T-helper 2 cell treated with Interferon-gamma antibody and Interleukin-4, amounts not matched to agents 100 ng/mL and 5 ng/mL, for 36 hours (primary cell): ENCODE data around the gene MCM5. TPM values are rescaled to one million over a fixed set of nuclear protein-coding genes. Genes with fewer than 3 reads are reported as not detected.

Experiments
- intact Hi-C: fragments of 100-400 bp; cut with micrococcal nuclease; formaldehyde crosslinking; loops from one replicate; pipeline ENCODE4 v1.15.1; 2023
- total RNA-seq: library from RNA; stranded (reverse); gene quantifications from 2 replicates; pipeline ENCODE4 v1.2.3, GENCODE V29; 2022

The MCM5 gene
- total RNA-seq, 1 donor from 2014 or later: 281 TPM

DNA sequence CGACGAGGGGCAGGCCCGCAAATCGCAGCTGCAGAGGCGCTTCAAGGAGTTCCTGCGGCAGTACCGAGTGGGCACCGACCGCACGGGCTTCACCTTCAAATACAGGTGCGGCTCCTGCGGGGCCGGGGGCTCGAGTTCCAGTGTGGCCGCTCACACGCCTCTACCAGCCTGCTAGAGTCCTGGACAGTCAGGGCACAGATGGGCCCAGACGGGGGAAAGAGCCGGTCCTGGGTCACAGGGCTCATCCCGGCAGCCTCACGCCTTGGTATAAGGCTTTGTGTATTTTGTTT lies 506 bp downstream of the MCM5 start:
- intact Hi-C loops: loop anchor here (2.0 kb wide), 1 partner anchor 50 kb away; no protein-coding TSS in a partner anchor

DNA sequence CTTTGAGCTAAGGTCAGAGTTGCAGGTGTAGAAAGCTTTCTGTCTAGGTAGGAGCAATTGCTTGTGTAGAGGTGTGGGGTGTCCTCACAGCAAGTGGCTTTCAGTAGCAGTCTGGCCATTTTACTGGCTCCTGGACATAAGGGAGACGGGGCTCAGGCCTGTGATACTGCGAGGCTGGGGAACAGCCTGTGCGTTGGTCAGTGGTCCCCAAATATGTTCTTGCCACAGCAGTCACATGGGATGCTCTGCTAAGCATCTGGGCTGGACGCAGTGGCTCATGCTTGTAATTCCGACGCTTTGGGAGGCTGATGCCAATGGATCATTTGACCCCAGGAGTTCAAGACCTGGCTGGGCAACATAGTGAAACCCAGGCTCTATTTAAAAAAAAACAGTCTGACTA lies 1.9 kb downstream of the MCM5 start:
- intact Hi-C loops: loop anchor here (2.0 kb wide), 1 partner anchor 51 kb away; no protein-coding TSS in a partner anchor

DNA sequence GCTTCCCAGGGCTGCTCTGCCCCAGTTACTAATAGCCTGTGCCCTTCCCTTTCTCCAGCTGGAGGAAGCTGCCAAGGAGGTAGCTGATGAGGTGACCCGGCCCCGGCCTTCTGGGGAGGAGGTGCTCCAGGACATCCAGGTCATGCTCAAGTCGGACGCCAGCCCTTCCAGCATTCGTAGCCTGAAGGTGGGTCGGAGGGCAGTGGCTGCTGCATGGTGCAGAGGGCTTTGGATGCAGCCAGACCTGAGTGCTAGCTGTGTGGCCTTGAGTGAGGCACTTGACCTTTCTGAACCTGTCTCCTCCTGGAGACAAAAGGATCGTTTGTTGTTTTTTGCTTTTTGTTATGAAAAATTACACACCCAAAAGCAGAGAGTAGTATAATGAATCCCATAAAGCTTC lies 3.4 kb downstream of the MCM5 start:
- intact Hi-C loops: no loop called here

DNA sequence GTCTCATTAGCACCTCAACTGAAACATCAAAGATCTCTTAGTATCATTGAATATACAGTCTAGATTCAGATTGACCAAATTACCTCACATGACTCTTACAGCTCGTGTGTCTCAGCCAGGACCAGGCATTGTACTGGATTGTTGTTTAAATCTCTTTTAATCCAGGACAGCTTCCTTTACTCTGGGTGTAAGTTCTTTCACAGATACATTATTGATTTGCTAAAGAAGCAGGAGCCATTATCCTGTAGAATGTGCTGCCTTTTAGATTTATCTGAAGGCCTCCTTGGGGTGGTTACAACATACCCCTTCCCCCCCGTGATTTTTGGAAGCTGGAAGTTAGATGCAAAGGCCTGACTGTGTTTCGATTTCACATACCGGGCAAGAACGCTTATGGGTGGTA lies 4.2 kb downstream of the MCM5 start:
- intact Hi-C loops: no loop called here

GRCh38 chr22:35406443-35406842 lies 6.5 kb downstream of the MCM5 start:
- intact Hi-C loops: no loop called here

DNA sequence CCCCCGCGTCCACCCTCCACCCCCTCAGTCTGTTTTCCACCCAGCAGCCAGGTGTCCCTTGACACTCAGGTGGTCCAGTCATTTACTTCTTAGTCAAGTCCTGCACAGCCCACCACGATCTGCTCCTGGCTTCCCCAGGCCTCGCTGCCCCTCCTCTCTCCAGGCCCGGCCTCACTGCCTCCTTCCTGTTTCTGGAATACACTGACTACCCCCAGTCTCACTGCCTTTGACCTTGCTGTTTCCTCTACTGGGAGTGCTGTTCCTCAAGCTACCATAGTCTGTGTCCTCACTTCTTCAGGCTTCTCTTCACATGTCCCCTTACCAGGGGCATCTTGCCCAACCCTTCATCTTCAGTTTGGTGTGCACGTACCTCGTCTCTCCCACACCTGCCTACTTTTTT lies 7.4 kb downstream of the MCM5 start:
- intact Hi-C loops: no loop called here

- intact Hi-C loops: no loop called here
Observed at GRCh38 chr22:35409783-35410662, 10.1 kb downstream of the MCM5 start.

GRCh38 chr22:35410663-35411034 lies 10.7 kb downstream of the MCM5 start:
- intact Hi-C loops: no loop called here

DNA sequence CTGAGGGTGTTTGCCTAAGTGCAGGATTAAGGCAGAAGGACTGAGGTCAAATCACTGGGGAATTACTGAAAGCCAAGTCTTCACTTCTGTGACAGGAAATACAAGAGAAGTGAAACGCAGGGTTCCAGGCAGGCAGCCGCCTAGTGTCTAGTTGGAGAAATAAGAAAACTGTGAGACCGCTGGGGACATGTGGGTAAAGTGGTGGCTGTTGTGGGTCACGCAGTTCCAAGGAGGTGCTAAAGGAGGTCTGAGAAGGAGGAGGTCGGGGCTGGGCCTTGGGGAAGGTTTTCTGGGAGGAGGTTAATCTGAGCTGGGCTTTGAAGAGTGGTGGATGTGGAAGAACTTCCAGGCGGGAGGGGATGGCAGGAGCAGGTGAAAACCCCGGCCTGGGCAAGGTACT lies 11.2 kb downstream of the MCM5 start:
- intact Hi-C loops: no loop called here

GRCh38 chr22:35413624-35414023 lies 13.7 kb downstream of the MCM5 start:
- intact Hi-C loops: no loop called here

DNA sequence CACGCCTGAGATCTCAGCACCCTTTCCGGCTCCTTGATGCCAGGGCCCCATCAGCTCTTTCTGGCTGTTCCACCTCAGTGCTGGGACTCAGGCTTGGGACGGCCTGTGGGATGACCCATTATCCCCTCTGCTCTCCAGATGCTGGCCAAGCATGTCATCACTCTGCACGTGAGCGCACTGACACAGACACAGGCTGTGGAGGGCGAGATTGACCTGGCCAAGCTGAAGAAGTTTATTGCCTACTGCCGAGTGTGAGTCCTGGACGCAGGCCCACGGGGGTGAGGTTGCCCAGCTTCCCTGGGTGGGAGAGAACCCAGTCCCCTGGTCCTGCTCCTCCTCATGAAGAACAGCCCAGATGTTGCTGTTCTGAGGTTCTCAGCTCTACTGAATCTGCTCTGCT lies 17.7 kb downstream of the MCM5 start:
- intact Hi-C loops: no loop called here

- intact Hi-C loops: no loop called here
Observed at GRCh38 chr22:35418088-35418487, 18.1 kb downstream of the MCM5 start.

- intact Hi-C loops: no loop called here
Observed at GRCh38 chr22:35418731-35419130, 18.8 kb downstream of the MCM5 start.

GRCh38 chr22:35419756-35420155 lies 19.8 kb downstream of the MCM5 start:
- intact Hi-C loops: loop anchor here (10.0 kb wide), 1 partner anchor 205 kb away; no protein-coding TSS in a partner anchor

- intact Hi-C loops: loop anchor here (10.0 kb wide), 1 partner anchor 204 kb away; no protein-coding TSS in a partner anchor
Observed at GRCh38 chr22:35421121-35421520, 21.2 kb downstream of the MCM5 start.

- intact Hi-C loops: loop anchor here (10.0 kb wide), 1 partner anchor 203 kb away; no protein-coding TSS in a partner anchor
Observed at GRCh38 chr22:35422145-35422544, 22.2 kb downstream of the MCM5 start.

DNA sequence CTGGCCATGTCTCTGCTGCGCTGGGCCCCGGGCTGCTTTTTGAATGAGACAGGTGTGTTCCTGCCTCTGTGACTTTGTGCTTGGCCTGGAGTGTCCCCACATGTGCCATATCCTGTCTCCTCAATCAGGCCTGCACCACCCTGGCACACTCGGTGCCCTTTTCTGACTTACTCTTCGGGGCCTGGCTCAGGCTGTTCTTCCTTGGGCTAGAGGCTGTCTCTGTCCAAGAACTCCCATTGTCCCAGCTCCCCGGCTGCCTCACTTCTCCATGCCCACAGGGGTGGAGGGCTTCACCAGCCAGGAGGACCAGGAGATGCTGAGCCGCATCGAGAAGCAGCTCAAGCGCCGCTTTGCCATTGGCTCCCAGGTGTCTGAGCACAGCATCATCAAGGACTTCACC lies 23.0 kb downstream of the MCM5 start:
- intact Hi-C loops: loop anchor here (10.0 kb wide), 1 partner anchor 202 kb away; no protein-coding TSS in a partner anchor

DNA sequence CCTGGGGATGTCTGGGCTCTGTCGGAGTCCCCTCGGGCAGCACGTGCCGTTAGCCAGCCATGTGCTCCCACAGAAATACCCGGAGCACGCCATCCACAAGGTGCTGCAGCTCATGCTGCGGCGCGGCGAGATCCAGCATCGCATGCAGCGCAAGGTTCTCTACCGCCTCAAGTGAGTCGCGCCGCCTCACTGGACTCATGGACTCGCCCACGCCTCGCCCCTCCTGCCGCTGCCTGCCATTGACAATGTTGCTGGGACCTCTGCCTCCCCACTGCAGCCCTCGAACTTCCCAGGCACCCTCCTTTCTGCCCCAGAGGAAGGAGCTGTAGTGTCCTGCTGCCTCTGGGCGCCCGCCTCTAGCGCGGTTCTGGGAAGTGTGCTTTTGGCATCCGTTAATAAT lies 24.1 kb downstream of the MCM5 start:
- intact Hi-C loops: loop anchor here (10.0 kb wide), 1 partner anchor 201 kb away; no protein-coding TSS in a partner anchor

DNA sequence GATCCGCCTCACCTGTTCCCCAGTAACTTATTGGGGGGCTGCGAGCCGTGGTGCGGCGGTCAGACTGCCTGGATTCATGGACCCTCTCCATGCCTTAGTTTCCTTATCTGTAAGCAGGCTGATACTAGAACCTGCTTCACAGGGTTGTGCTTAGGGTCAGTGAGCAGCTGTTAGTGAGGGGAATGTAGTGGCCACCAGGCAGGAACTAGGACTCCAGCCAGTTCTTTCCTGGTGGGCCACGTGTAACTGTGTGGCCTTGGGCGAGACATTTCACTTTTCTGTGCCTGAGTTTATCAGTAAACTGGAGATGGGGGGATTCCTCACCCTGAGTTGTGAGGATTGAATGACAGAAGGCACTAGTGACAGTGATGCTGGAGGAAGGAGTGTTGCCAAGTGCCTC lies 24.8 kb downstream of the MCM5 start:
- intact Hi-C loops: loop anchor here (10.0 kb wide), 1 partner anchor 200 kb away; no protein-coding TSS in a partner anchor

- intact Hi-C loops: loop anchor here (10.0 kb wide), 1 partner anchor 199 kb away; no protein-coding TSS in a partner anchor
Observed at GRCh38 chr22:35425546-35425945, 25.6 kb downstream of the MCM5 start.

DNA sequence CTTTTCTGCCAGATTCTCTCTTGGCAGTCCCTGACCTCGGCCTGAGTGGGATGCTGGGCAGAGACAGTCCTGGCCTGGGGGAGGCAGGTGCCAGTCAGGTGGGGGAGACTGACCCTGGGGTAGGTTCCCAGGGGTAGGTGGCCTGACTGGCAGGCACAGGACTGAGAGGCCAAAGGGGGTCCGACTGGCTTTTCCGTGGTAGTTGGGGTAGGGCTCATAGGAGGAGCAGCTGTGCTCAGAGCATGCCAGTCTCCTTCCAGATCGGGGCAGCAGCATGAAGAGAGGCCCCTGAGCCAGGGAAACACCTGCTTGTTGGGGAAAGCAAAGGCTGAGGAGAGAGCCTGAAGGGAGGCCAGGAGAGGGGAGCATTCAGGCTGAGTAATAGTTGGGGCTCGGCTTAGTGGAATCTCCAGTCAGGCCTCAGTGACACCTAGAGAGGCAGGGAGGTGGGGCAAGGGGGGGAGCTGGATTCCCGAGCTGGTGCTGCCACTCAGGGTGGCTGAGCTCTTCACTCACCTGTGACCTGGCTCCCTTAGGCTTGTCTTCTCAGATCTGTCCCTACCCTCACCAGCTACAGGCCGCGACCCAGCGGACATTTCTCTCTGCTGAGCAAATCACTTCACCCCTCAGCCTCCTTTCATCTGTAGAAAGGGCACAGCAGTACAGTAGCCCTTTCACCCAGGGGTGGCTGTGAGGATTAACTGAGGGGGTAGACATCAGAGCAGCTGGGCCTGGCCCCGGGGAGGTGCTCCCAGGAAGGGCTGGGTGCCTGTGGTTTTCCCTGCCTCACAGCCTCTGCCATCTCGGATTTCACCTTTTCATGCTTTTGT lies 26.2 kb downstream of the MCM5 start:
- intact Hi-C loops: loop anchor here (10.0 kb wide), 1 partner anchor 199 kb away; no protein-coding TSS in a partner anchor

GRCh38 chr22:35426801-35427140 lies 26.8 kb downstream of the MCM5 start:
- intact Hi-C loops: loop anchor here (10.0 kb wide), 1 partner anchor 198 kb away; no protein-coding TSS in a partner anchor
